Neural cell (in vitro differentiated cells): Measurements from ENCODE around the gene TFPI2.

Experiments
- CTCF ChIP-seq: fragments of 450-650 bp; IDR thresholded peaks from 2 replicates; pipeline ENCODE4 v1.5.1; 2014; ENCODE audit warnings: antibody characterized with exemption, mild to moderate bottlenecking, moderate library complexity; ENCODE audit not compliant: poor library complexity, severe bottlenecking
- EP300 ChIP-seq: fragments of 450-650 bp; conservative IDR thresholded peaks from 2 replicates; pipeline ENCODE4 v1.6.1; 2014; ENCODE audit warnings: antibody characterized with exemption, mild to moderate bottlenecking, moderate library complexity; ENCODE audit not compliant: poor library complexity, severe bottlenecking
- EZH2 ChIP-seq: fragments of 200-600, 300-800 bp; shearing (Covaris generic), sonication (generic); IDR thresholded peaks from 2 replicates; pipeline ENCODE4 v1.6.1; 2014; ENCODE audit warnings: antibody characterized with exemption, low read length, borderline replicate concordance, mild to moderate bottlenecking; ENCODE audit not compliant: insufficient read depth, poor library complexity, severe bottlenecking
- MXI1 ChIP-seq: fragments of 450-650 bp; conservative IDR thresholded peaks from 2 replicates; pipeline ENCODE4 v1.6.1; 2014; ENCODE audit warnings: antibody characterized with exemption, mild to moderate bottlenecking; ENCODE audit not compliant: poor library complexity, severe bottlenecking
- POLR2AphosphoS5 ChIP-seq: IDR thresholded peaks from 2 replicates; pipeline ENCODE4 v1.6.1; 2012
- RAD21 ChIP-seq: fragments of 450-650 bp; conservative IDR thresholded peaks from 2 replicates; pipeline ENCODE4 v1.6.1; 2014; ENCODE audit warnings: antibody characterized with exemption, mild to moderate bottlenecking, moderate library complexity
- SMC3 ChIP-seq: fragments of 450-650 bp; conservative IDR thresholded peaks from 2 replicates; pipeline ENCODE4 v1.6.1; 2014; ENCODE audit warnings: antibody characterized with exemption, mild to moderate bottlenecking, moderate library complexity; ENCODE audit not compliant: poor library complexity
- TAF1 ChIP-seq: IDR thresholded peaks from 2 replicates; pipeline ENCODE4 v1.6.1; 2012; ENCODE audit warnings: low read depth

GRCh38 chr7:93884541-93884940, 6.0 kb downstream of the TFPI2 start:
- TF ChIP-seq CTCF, result no peak
- no peak for TF ChIP-seq EP300
- no peak for TF ChIP-seq POLR2AphosphoS5
- TF ChIP-seq EZH2, result no peak
- TF ChIP-seq TAF1, result no peak
- TF ChIP-seq MXI1, result no peak
- no peak for TF ChIP-seq RAD21
- no peak for TF ChIP-seq SMC3
